GM18508 (cell line): ENCODE measurements around the gene TGFB2.

Experiments
- ATAC-seq: cut with Tn5 transposase; IDR thresholded peaks from one replicate; pipeline ENCODE4 v1.9.1; 2021; ENCODE audit warnings: moderate number of reproducible peaks; ENCODE audit not compliant: insufficient read depth, unreplicated experiment

TGFB2 gene

DNA sequence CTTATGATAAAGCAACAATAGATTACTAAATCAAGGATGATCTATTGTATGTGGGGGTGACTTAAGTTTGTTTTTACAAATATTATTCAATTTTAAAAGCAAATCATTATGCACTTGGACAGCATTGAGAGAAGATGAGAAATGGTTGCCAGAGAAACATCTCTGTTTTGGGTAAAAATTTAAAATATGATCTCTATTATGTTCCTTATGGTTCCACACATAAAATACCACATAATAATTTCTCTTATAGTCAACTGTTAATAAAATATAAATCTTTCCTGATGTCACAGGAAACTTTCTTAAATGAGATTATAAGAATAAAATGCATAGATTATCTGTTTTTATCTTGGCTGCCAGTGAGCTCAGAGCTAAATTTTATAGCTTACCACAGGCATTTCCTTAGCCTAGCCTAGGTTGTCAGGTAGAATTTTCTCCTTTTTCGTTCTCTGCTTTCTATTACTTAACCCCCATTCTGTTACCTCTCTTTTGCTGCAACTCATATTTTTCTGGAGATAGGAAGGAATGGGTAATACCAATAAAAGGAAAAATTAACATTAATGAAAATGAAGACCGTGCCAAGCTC is 109.7 kb downstream of the TGFB2 start:
- ATAC-seq = no peak

DNA sequence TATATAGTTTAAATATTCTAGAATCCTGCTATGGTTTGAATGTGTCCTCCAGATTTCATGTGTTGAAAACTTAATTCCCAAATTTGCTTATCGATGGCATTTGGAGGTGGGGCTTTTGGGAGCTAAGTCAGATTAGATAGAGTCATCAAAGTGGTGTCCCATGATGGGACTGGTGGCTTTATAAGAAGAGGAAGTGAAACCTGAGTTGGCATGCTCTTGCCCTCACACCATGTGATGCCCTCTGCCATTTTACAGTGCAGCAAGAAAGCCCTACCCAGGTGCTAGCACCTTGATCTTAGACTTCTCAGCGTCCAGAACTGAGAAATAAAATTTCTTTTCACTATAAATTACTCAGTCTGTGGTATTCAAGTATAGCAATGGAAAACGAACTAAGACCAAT is 111.3 kb downstream of the TGFB2 start:
- ATAC-seq = peak; percentile 50

GRCh38 chr1:218459450-218459849 is 114.3 kb downstream of the TGFB2 start:
- no peak for ATAC-seq

- ATAC-seq = no peak
These were observed 115.0 kb downstream of the TGFB2 start for GRCh38 chr1:218459878-218460711.

DNA sequence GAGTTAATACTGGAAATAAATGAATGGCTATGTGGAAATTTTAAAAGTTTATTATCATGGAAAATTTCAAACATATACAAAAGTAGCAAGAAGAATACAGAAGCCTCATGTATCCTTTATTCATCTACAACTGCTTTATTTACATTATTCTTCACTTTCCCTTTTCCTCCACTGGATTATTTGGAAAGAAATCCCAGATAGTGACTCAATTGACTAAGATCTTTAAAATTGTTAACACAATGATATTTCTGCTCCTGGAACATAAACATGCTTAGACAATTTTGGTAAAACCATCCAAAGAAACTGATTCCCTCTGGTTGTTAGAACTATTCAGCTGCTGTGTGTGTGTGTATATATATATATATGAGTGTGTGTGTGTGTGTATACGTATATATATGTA is 116.2 kb downstream of the TGFB2 start:
- no peak for ATAC-seq

GRCh38 chr1:218462116-218462515 is 117.0 kb downstream of the TGFB2 start:
- ATAC-seq = no peak

DNA sequence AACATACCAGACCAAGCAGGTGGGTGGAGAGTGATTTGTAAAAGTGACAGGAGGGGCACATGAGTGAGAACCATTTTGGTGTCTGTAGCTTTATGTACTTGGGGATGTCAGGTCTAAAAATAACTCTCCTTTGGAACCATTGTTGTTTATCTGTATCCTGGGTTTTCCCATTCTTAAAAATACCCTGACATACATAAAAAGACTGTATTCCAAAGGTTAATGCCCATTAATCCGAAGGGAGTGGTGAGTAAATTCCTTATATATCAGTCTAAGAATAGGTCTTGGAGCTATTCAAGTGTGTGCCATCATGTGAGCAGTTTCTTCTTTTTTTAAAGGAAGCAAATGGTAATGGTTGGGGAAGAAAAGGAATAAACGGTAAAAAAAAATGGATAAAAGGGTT is 117.5 kb downstream of the TGFB2 start:
- ATAC-seq = no peak

GRCh38 chr1:218463194-218464156 is 118.3 kb downstream of the TGFB2 start:
- no peak for ATAC-seq

DNA sequence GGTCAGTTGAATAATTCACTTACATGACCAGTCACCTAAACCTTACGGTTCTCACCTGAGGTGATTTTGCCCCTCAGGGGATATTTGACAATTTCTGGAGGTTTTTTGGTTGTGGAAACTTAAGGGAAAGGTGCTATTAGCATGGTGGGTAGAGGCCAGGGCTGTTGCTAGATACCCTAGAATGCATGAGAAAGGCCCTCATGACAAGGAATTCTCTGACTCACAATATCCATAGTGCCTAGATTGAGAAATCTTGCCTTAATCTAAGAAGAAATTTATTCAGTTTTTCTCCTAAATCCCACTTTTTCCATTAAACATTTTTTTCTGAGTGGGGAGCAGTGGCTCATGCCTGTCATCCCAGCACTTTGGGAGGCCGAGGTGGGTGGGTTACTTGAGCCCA is 119.7 kb downstream of the TGFB2 start:
- no peak for ATAC-seq

GRCh38 chr1:218466341-218467010 is 121.3 kb downstream of the TGFB2 start:
- ATAC-seq = no peak

DNA sequence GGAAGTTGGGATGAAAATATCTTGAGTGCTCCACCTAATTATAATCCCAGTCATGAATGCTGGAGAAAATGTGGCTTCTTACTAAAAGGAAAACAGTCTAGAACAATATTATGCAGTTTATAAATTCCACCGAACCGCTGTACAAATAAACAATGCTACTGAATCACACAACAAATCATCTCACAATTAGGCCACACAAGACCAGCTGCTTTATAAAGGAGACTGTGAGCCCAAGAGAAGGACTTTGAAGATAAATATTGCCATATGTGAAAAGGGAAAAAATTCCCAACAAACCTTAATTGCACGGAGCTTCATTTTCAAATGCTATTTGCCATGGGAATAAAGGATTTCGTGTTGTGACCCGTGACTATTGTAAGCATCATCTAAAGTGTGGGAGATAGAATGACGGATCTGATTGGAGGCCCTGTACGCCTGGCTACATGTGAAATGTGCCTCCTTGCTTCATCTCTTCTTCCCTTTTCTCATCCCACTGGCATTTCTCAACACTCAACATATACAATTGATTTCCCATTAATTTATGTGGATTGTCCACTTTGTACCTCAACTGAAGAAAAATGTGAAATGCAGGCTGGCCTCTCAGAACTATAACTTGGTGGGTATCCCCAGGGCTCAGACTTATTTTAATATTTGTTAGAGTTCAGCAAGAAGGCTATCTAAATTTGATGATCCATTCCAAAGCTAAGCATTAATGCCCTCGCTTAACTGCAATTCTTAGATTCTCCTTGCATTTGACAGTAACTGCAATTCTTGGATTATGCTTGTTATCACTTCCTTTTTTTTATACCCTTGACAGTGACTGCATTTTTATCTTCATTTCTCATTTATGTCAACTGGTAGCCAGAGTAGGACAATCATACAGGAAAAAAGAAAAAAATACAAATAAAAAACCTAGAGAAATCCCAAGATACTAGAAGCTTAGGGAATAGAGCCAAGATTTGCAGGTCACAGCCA is 122.3 kb downstream of the TGFB2 start:
- no peak for ATAC-seq

DNA sequence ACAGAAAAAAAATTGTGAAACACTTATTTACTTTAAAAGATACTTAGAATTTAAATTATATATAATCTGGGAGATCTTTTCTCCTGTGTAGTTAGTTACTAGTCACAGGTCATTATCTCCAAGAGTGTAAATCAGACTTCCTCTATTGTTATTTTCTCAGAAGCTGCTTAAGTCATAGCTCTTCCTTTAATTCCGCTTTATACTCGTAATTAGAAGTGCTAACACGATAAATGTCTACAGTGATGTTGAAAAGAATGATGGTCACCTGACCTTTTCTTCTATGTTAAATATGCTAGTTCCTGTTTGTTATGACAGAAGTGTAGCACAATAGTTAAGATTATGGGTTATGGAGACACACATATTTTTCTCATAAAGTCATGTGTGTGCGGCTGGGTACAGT is 123.6 kb downstream of the TGFB2 start:
- no peak for ATAC-seq

DNA sequence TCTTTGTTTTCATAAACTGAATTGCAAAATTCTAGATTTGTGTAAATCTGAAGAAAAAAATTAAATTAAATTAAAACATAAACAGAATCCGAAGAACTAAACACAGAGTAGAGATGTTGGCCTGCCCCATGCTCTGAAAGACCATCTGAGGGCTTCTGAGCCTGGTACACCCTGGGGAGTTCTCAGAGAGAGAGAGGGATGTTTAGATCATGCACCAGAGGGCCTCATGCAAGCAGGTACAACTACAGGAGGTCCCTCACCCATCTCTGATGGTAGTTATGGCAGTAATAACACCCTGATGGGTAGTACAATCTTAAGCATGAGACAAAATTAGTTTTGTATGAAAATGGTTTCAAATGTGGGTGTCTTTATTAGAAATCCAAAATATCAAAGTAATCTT is 127.7 kb downstream of the TGFB2 start:
- ATAC-seq = no peak

- ATAC-seq = peak; percentile 48
These were observed 128.4 kb downstream of the TGFB2 start for GRCh38 chr1:218473522-218473921.

DNA sequence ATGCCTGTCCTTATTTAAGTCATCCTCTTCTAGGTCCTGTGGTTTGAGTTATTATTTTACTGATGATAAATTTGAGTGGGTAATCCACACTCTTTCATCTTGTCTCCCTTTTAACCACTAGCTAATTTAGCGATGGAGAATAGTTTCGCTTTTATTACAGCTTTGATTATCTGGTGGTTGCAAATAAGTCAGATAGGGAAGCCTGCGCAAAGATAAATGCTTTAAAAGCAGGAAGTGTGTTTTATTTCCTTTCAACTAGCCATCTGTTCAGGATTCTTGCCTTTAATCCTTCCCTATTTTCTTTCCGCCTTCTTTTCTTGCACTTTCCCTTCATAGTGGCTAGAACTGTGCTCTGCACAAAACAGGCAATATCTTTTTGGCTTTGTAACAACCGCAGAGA is 129.0 kb downstream of the TGFB2 start:
- ATAC-seq = no peak

DNA sequence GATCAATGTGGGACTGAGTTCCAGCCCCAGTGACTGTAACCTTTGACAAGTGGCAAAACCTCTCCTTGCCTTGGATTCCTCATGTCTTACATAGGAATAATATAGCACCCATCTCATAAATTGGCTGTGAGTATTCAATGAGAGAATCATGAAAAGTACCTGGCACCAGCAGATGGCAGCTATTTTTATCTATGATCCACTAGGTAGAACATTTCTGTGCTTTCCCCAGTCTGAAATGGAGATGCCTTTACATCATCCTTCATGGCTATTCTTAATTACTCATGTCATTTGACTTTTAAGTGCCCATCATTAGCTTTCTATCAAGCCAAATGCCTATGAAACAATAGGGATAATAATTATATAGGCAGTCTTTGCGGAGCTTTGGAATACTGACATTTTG is 130.1 kb downstream of the TGFB2 start:
- no peak for ATAC-seq

DNA sequence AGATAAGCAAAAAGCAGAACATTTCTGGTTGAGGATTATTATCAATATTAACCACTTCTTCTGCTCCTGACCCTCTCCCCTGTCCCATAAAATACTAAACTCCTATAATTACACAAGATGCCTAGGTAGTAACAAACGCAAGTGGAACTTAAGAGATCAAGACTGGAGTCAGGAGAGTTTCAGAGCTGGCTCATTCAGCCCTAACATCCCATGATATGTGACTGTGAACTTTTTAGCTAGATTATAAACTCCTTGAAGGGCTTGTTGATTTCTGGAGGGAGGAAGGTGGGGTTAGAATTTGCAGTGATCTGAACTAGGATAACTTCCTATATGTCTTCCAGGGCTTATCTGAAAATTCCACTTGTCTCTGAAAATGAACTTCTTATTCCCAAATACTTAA is 130.6 kb downstream of the TGFB2 start:
- ATAC-seq = no peak

DNA sequence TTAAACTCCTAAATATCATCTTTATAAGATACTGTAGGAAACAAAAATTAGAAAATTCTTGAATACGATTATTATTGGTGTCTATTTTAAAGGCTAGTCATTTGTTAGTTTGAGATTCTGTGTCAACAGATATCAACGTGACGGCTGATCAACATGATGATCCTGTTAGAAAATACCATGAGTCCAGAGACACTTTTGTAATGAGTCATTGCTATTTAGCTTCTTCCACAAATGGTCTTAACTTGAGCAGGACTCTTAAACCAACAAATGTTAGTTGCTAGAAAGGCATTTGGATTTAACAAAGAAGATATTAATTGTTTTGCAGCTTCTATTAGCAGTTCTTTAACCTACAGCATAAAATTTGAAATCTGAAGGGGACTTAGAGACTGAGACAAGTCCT is 131.2 kb downstream of the TGFB2 start:
- ATAC-seq = no peak

- no peak for ATAC-seq
These were observed 133.2 kb downstream of the TGFB2 start for GRCh38 chr1:218478336-218478735.
